ENCODE measurements around the gene CHD5. TPM values are rescaled to one million over a fixed set of nuclear protein-coding genes. Genes with fewer than 3 reads are reported as not detected.
"Not testable (repeated sequence)": the region's sequence is repeated elsewhere in the genome, so short reads cannot be mapped to it uniquely, and the experiment has no call there.

The CHD5 gene
- polyA plus RNA-seq, 3 donors = 0.07 TPM; not detected in 2

- no peak for TF ChIP-seq CTCF (IDR thresholded peaks at IDR 0.05)
- Mint-ChIP-seq H3K9me3 (no peaks in the 10 kb centered on the region), H3K4me1 (no peaks in the 10 kb centered on the region), H3K27me3 (ENCODE audit: low read depth in 3 of 3) (peaks cover 4 to 11% (median 11%) of the 10 kb centered on the region in 3 donors), H3K4me3 (no peak overlapping the region), H3K36me3 (peaks cover 38 to 45% of the 10 kb centered on the region in 2 donors), H3K27ac (no peak overlapping the region)
- DNase-seq = no peak
- H4K20me1 ChIP-seq (ENCODE audit: insufficient read depth, low read length) = no peaks in the 10 kb centered on the region
- H3K27ac ChIP-seq (ENCODE audit: low read depth in 1 of 2, low read length in 2 of 2) = no peak overlapping the region
- intact Hi-C loops (cut with micrococcal nuclease) = no loop called here
- H3K27me3 ChIP-seq (ENCODE audit: control insufficient read depth in 2 of 2, insufficient read depth in 2 of 2, low read length in 2 of 2) = no peaks in the 10 kb centered on the region
- H3K4me2 ChIP-seq (replicated peaks; ENCODE audit: extremely low read depth, low read length, poor library complexity, severe bottlenecking) = no peak overlapping the region
- no peak overlapping the region for H3K4me3 ChIP-seq (replicated peaks in 1 of 3; ENCODE audit: low read depth in 2 of 3, low read length in 3 of 3)
- peaks cover 22 to 39% of the 10 kb centered on the region in 2 donors for H3K36me3 ChIP-seq (replicated peaks in 1 of 2; ENCODE audit: control insufficient read depth in 1 of 2, insufficient read depth in 2 of 2, low read length in 2 of 2)
- 88% methylated on average over 7 of the region's 8 CpGs for WGBS (ENCODE audit: insufficient coverage)
- H3K79me2 ChIP-seq (ENCODE audit: insufficient read depth, low read length) = no peaks in the 10 kb centered on the region
- H3K4me1 ChIP-seq (ENCODE audit: control insufficient read depth in 1 of 2, insufficient read depth in 2 of 2, low read length in 2 of 2) = no peaks in the 10 kb centered on the region
- no peaks in the 10 kb centered on the region for H3K9me3 ChIP-seq (replicated peaks in 1 of 2; ENCODE audit: control insufficient read depth in 1 of 2, insufficient read depth in 1 of 2, low read length in 2 of 2)
- H2AFZ ChIP-seq (ENCODE audit: insufficient read depth, low read depth, low read length, poor library complexity, severe bottlenecking) = no peak overlapping the region
- H3K9ac ChIP-seq (ENCODE audit: insufficient read depth, low read length, poor library complexity, severe bottlenecking) = no peak overlapping the region
Observed at GRCh38 chr1:6220236-6220635, 40.1 kb upstream of the CHD5 start.

DNA sequence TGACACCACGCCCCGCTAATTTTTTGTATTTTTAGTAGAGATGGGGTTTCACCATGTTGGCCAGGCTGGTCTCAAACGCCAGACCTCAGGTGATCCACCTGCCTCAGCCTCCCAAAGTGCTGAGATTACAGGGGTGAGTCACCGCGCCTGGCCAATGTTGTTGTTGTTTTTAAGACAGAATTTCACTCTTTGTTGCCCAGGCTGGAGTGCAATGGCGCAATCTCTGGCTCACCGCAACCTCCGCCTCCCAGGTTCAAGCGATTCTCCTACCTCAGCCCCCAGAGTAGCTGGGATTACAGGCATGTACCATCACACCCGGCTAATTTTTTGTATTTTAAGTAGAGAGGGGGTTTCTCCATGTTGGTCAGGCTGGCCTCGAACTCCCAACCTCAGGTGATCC is 39.5 kb upstream of the CHD5 start:
- peaks cover 32 to 39% of the 10 kb centered on the region in 2 donors for H3K36me3 Mint-ChIP-seq
- not testable (repeated sequence) for H3K27ac Mint-ChIP-seq

More for the DNA sequence above, 39.5 kb upstream of the CHD5 start:
- H2AFZ ChIP-seq (ENCODE audit: insufficient read depth, low read depth, low read length, poor library complexity, severe bottlenecking); H3K27ac ChIP-seq (ENCODE audit: low read depth in 1 of 2, low read length in 2 of 2); DNase-seq; H3K9ac ChIP-seq (ENCODE audit: insufficient read depth, low read length, poor library complexity, severe bottlenecking); H3K4me1 ChIP-seq (ENCODE audit: control insufficient read depth in 1 of 2, insufficient read depth in 2 of 2, low read length in 2 of 2); H3K4me3 ChIP-seq (replicated peaks in 1 of 3; ENCODE audit: low read depth in 2 of 3, low read length in 3 of 3); H4K20me1 ChIP-seq (ENCODE audit: insufficient read depth, low read length); H3K9me3 Mint-ChIP-seq; H3K9me3 ChIP-seq (replicated peaks in 1 of 2; ENCODE audit: control insufficient read depth in 1 of 2, insufficient read depth in 1 of 2, low read length in 2 of 2); H3K79me2 ChIP-seq (ENCODE audit: insufficient read depth, low read length); H3K4me3 Mint-ChIP-seq; H3K4me2 ChIP-seq (replicated peaks; ENCODE audit: extremely low read depth, low read length, poor library complexity, severe bottlenecking); H3K4me1 Mint-ChIP-seq; H3K27me3 ChIP-seq (ENCODE audit: control insufficient read depth in 2 of 2, insufficient read depth in 2 of 2, low read length in 2 of 2): not testable (repeated sequence)
- peaks cover 6 to 15% (median 11%) of the 10 kb centered on the region in 3 donors for H3K27me3 Mint-ChIP-seq (ENCODE audit: low read depth in 3 of 3)
- H3K36me3 ChIP-seq (replicated peaks in 1 of 2; ENCODE audit: control insufficient read depth in 1 of 2, insufficient read depth in 2 of 2, low read length in 2 of 2) = peaks cover 16 to 33% of the 10 kb centered on the region in 2 donors
- WGBS (ENCODE audit: insufficient coverage) = 100% methylated on average over 1 of the region's 11 CpGs
- intact Hi-C loops (cut with micrococcal nuclease) = loop anchor here in 1 of 2 donors (5.0 kb wide), 1 partner anchor 48 kb away; no protein-coding TSS in a partner anchor

Data from CD14-positive monocyte (primary cell).